Hematopoietic multipotent progenitor cell (in vitro differentiated cells): ENCODE data around the gene ZNF408. TPM values are rescaled to one million over a fixed set of nuclear protein-coding genes. Genes with fewer than 3 reads are reported as not detected.

Experiments used
- DNase-seq, 3 donors: peaks; one replicate each; pipeline ENCODE4 v3.0.0-alpha.2; 2011 to 2015; ENCODE audit warnings: low read depth in 2 of 3, low spot score in 2 of 3
- total RNA-seq: library from RNA; depleted of rRNA; stranded (reverse); fragments of >200 nt; gene quantifications from one replicate; pipeline ENCODE4 v1.2.3, GENCODE V29; 2012

Gene ZNF408
- total RNA-seq, 1 donor: 11.6 TPM

DNA sequence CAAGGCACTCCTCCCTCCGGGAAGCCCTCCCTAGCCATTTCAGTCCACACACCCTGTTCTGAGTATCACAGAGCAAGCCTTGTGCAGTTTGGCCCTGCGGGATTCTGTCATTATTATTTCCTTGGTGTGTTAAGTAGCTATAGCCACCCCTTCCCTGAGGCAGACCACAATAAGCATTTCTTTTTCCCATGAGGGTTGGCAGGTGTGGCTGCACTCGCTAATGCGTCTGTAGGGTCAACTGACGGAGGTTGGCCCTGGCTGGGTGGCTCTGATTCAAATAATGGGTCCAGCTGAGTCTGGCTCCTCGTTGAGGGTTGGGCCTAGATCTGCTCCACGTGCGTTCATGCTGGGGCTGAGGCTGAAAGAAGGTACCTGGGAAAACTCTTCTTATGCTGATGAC, 23.3 kb downstream of the ZNF408 start:
- DNase-seq: no peak

- no peak for DNase-seq
Measured at GRCh38 chr11:46725338-46726205, 24.7 kb downstream of the ZNF408 start.

GRCh38 chr11:46726206-46726862, 25.5 kb downstream of the ZNF408 start:
- DNase-seq: no peak

DNA sequence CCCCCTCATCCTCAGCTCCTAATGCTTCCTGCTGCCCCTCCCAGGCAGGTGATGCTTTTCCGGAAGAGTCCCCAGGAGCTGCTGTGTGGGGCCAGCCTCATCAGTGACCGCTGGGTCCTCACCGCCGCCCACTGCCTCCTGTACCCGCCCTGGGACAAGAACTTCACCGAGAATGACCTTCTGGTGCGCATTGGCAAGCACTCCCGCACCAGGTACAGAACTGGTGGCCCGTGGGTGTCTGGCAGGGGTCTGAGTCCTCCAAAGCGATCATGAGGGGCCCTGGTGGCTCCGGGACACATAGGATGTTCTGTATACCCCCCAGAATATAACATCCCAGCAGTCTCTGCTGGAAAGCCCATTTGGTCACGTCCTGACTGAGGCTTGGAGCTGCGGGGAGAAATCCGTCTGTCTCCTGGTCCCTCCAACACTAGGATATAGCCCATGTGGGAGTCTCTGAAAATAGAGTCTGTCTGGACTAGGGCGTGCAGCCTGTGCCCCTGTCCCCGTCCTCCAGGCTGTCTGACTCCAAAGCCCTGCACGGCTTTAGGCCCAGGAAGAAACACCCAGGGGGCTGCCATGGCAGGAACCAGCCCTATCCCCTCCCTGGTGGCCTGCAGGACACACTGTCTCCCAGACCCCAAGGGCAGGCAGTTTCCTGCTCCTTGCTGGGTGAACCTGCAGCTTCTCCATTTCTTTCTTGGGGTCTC, 27.3 kb downstream of the ZNF408 start:
- DNase-seq: no peak

- DNase-seq: no peak
Measured at GRCh38 chr11:46728659-46729040, 27.8 kb downstream of the ZNF408 start.

DNA sequence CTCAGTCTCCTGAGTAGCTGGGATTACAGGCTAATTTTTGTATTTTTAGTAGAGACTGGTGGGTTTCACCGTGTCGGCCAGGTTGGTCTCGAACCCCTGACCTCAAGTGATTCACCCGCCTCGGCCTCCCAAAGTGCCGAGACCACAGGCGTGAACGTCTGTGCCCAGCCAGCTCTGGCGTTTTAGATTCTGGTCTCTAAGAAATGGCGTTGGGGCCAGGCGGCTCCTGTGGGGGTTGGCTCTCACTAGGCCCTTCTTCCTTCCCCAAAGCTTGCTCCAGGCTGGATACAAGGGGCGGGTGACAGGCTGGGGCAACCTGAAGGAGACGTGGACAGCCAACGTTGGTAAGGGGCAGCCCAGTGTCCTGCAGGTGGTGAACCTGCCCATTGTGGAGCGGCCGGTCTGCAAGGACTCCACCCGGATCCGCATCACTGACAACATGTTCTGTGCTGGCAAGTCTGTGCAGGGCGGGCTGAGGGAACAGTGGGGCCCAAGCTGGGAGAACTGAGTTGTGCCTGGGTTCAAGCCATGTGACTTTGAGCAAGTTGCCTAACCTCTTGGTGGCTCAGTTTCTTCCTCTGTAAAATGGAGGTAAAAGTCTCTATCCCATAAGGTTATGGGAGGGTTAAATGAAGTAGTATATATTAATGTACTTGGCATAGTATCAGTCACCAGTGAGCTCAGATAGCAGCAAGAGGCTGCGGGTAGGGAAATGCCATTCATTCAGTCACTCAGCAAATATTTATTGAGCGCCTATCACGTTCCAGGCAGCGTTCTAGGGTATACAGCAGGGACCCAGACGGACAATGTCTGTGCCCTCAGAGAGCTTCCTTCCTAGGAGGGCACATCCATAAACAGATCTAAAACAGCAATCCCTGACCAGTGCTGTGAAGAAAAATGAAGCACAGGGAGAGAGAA, 28.5 kb downstream of the ZNF408 start:
- DNase-seq: no peak

DNA sequence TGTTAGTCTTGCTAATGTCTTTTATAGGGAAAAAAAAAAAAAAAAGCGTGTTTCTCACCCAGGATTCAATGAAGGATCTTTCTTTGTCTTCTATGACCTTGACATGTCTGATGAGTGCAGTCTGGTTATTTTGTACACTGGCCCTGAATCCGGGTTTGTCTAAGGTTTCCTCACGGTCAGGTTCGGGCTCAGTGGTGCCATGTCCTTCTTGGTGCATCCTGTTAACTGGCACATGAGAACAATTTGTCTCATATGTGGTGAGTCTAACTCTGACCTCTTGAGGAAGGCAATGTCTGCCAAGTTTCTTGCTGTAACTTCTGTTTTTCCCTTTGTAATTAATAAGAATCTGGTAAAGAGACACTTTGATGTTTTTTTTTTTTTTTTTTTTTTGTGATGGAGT, 30.7 kb downstream of the ZNF408 start:
- DNase-seq: no peak

DNA sequence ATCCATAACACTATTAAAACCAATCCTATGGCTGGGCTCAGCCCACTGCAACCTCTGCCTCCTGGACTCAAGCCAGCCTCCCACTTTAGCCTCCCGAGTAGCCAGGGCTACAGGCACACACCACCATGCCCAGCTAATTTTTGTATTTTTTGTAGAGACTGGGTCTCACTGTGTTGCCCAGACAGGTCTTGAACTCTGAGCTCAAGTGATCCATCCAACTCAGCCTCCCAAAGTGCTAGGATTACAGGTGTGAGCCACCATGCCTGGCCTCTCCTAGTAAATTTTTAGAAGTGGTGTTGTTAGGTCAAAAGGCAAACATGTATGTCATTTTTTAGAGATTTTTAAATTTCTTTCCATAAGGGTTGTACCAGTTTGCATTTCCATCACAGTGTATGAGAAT, 32.4 kb downstream of the ZNF408 start:
- DNase-seq: no peak

DNA sequence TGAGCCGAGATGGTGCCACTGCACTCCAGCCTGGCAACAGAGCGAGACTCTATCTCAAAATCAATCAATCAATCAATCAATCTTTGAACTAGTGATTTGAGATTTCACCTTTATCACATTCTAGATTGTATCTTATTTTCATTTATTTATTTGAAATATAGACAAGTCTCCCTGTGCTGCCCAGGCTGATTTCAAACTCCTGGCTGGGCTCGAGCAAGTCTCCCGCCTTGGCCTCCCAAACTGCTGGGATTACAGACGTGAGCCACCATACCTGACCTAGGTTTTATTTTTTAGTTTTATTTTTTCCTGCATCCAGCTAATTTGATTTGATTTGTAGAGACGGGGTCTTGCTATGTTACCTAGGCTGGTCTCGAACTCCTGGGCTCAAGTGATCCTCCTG, 35.3 kb downstream of the ZNF408 start:
- DNase-seq: no peak

DNA sequence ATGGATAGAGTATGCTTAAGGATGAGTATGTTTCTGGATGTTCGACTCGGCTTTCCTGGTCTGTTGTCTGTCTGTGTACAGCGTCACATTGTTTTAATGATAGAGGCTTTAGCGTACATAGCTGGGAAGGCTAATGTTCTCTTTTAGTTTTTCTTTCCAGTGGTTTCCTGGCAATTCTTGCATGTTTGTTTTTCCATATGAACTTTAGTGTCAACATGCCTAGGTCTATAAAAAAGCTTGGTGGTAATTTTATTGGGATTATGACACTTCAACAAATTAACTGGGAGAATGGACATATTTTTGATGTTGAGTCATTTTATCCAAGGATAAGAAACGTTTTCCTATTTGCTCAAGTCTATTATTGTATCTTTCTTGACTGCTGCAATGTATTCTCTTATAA, 35.8 kb downstream of the ZNF408 start:
- DNase-seq: no peak

DNA sequence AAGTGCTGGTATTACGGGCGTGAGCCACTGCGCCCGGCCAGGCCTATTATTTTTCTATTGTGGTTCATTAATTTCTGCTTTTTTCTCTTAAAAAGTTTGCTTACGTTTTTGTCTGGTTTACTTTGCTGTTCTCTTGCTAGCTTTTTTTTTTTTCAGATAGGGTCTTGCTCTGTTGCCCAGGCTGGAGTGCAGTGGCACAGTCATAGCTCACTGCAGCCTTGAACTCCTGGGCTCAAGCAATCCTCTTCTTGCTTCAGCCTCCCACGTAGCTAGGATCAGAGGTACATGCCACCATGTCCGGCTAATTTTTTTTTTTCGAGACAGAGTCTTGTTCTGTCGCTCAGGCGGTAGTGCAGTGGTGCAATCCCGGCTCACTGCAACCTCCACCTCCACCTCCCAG, 36.9 kb downstream of the ZNF408 start:
- DNase-seq: no peak

DNA sequence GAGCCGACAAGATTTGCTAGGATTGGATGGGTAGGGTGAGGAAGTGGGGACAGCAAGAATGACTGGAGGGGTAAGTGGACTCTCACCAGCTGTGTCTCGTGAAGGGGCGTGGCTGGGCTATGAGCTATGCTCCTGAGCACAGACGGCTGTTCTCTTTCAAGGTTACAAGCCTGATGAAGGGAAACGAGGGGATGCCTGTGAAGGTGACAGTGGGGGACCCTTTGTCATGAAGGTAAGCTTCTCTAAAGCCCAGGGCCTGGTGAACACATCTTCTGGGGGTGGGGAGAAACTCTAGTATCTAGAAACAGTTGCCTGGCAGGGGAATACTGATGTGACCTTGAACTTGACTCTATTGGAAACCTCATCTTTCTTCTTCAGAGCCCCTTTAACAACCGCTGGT, 38.1 kb downstream of the ZNF408 start:
- no peak for DNase-seq

GRCh38 chr11:46741600-46742484, 41.0 kb downstream of the ZNF408 start:
- no peak for DNase-seq

- no peak for DNase-seq
Measured at GRCh38 chr11:46743043-46743442, 42.2 kb downstream of the ZNF408 start.

GRCh38 chr11:46743693-46744339, 43.0 kb downstream of the ZNF408 start:
- DNase-seq: no peak

DNA sequence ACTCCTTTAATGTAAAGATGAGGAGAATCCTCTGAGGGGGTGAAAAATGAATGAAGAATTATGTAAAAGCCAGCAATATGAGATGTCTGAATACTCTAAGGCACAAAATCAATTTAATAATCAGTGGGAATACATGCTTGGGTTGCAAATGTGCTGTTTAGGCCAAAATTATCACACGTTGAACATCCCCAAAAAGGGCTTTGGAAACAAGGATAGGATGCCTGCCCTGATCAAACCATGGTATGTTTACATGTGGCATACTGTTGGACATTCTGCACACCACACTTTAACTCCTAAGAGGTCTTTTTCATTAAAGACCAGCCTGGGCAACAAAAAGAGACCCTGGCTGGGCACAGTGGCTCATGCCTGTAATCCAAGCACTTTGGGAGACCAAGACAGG, 44.5 kb downstream of the ZNF408 start:
- DNase-seq: no peak

DNA sequence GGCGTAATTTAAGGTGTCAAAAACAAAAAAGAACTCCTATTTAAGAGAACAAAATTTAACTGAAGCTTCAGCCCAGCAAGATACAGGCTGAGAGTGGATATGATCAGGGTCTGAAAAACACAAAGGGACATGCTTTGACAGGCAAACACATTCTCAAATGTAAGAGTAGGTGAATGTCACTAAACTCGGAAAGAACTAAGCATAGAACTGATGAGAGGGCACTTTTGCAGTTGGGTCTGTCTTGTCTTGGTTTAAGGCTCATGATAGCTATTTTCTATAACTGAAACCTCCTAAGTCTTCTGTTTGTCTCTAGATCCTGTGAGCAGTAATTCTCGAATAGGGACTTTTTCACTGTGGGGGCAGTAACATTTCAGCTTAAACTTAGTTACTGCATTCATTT, 45.2 kb downstream of the ZNF408 start:
- no peak for DNase-seq

DNA sequence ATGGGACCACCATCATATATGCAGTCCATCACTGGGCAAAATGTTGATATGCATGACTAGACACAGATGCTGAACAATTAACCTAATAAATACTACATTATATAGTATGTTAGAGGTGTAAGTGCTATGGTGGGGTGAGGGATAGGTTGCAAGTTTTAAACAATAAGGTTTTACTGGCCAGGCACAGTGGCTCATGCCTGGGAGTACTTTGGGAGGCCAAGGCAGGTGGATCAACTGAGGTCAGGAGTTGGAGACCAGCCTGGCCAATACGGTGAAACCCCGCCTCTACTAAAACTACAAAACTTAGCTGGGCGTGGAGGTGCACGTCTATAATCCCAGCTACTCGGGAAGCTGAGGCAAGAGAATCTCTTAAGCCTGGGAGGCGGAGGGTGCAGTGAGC, 46.3 kb downstream of the ZNF408 start:
- DNase-seq: no peak
